ENCODE results near the gene NUP98.

NUP98 gene

DNA sequence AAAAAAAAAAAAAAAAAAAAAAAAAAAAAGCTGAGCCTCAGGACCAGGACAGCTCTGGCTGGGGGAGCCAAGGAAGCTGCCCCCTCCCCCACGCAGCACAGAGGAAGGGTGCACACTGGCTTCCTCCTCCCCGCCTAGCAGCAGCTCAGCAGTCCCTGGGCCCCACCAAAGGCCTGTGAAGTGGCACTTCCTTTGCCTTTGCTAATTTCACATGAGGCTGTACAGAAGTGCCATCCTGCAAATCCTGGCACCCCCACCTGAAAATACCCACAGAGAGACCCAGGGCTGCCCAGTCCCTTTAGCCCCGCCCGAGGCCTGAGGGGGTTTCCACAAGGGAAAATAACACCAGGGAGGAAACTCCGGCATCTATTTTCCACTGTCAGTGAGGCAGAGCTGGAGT, 39.5 kb upstream of the NUP98 start:
- no peak for DNase-seq (ENCODE audit: extremely low spot score)

GRCh38 chr11:3835751-3836150, 38.4 kb upstream of the NUP98 start:
- TF ChIP-seq BHLHE40 (IDR thresholded peaks at IDR 0.05; ENCODE audit: borderline replicate concordance) (no peak), HDGF (IDR thresholded peaks at IDR 0.05; ENCODE audit: borderline replicate concordance) (no peak), PKNOX1 (IDR thresholded peaks at IDR 0.05) (no peak), LEF1 (IDR thresholded peaks at IDR 0.05; ENCODE audit: borderline replicate concordance) (no peak), SUZ12 (IDR thresholded peaks at IDR 0.05) (no peak), ELF4 (IDR thresholded peaks at IDR 0.05) (no peak), FOXM1 (IDR thresholded peaks at IDR 0.05; ENCODE audit: borderline replicate concordance) (no peak), CTBP1 (IDR thresholded peaks at IDR 0.05; ENCODE audit: borderline replicate concordance) (no peak), FOXK2 (IDR thresholded peaks at IDR 0.05) (no peak), ZNF384 (IDR thresholded peaks at IDR 0.05) (no peak), FOXA1 (IDR thresholded peaks at IDR 0.05) (no peak)
- ChIA-PET POLR2A (no interaction called here), CTCF (interaction anchor here (1.5 kb wide), 1 partner anchor 14 kb away, joined by 7 read pairs; no protein-coding TSS in a partner anchor)
- DNase-seq (ENCODE audit: extremely low spot score): no peak

More for the DNA sequence above, 39.5 kb upstream of the NUP98 start:
- no peak for TF ChIP-seq HDGF (IDR thresholded peaks at IDR 0.05; ENCODE audit: borderline replicate concordance)
- TF ChIP-seq LEF1 (IDR thresholded peaks at IDR 0.05; ENCODE audit: borderline replicate concordance): no peak
- no peak for TF ChIP-seq L3MBTL2 (conservative IDR thresholded peaks at IDR 0.05)
- TF ChIP-seq FOXK2 (IDR thresholded peaks at IDR 0.05): no peak
- TF ChIP-seq ARNT (IDR thresholded peaks at IDR 0.05): no peak
- no peak for TF ChIP-seq BHLHE40 (IDR thresholded peaks at IDR 0.05; ENCODE audit: borderline replicate concordance)
- no peak for TF ChIP-seq ZNF384 (IDR thresholded peaks at IDR 0.05)
- no peak for TF ChIP-seq FOXM1 (IDR thresholded peaks at IDR 0.05; ENCODE audit: borderline replicate concordance)
- no peak for TF ChIP-seq FOXA1 (IDR thresholded peaks at IDR 0.05)
- no peak for TF ChIP-seq CTBP1 (IDR thresholded peaks at IDR 0.05; ENCODE audit: borderline replicate concordance)
- TF ChIP-seq SUZ12 (IDR thresholded peaks at IDR 0.05): no peak
- TF ChIP-seq SP1 (IDR thresholded peaks at IDR 0.05): no peak
- no peak for TF ChIP-seq ELF4 (IDR thresholded peaks at IDR 0.05)
- ChIA-PET CTCF (interaction anchor here (0.8 kb wide), 1 partner anchor 12 kb away, joined by 4 read pairs; no protein-coding TSS in a partner anchor), POLR2A (interaction anchor here (0.8 kb wide), 1 partner anchor 17 kb away, joined by 4 read pairs; no protein-coding TSS in a partner anchor)

DNA sequence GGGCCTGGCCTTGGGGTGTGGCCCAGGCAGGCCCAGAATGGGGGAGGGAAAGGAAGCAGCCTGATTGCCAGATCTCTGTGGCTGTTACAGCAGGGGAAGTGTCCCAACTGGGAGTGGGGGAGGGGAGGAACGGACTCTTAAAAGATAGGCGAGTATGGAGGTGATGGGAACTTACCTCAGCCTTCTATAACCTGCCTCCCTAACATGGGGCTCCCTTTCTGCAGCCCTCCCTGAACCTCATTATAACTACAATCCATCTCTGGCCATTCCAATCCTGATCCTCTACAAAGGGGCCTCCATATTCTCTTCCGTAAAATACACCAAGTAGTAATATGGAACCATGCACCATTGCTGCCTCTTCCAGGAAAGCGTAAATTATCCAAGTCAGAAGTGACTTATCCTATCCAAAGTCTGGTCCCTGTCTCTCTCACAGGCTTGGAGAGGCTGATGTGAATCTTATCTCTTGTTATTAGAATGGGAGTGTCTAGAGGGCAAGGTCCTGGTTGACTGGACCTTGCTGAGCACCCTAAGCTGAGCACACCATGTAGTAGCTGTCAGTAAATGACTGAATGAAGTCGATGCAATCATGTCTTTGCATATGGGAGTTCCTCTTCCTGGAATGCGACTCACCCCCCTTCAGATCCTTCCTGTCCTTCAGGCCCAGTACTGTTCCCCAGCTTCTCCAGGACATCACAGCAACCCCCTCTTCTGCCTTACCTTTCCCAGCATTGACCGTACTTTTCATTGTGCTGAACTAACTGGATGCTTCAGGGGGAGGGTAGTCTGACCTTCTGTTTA, 37.5 kb upstream of the NUP98 start:
- TF ChIP-seq BHLHE40 (IDR thresholded peaks at IDR 0.05; ENCODE audit: borderline replicate concordance) (no peak), LEF1 (IDR thresholded peaks at IDR 0.05; ENCODE audit: borderline replicate concordance) (no peak), PKNOX1 (IDR thresholded peaks at IDR 0.05) (no peak), HDGF (IDR thresholded peaks at IDR 0.05; ENCODE audit: borderline replicate concordance) (no peak), FOXM1 (IDR thresholded peaks at IDR 0.05; ENCODE audit: borderline replicate concordance) (no peak), SP1 (IDR thresholded peaks at IDR 0.05) (no peak), ZNF384 (IDR thresholded peaks at IDR 0.05) (no peak), FOXK2 (IDR thresholded peaks at IDR 0.05) (no peak), L3MBTL2 (conservative IDR thresholded peaks at IDR 0.05) (no peak), CTBP1 (IDR thresholded peaks at IDR 0.05; ENCODE audit: borderline replicate concordance) (no peak), FOXA1 (IDR thresholded peaks at IDR 0.05) (no peak), TARDBP (IDR thresholded peaks at IDR 0.05) (no peak)
- ChIA-PET CTCF (interaction anchor here (1.5 kb wide), 1 partner anchor 15 kb away, joined by 7 read pairs; no protein-coding TSS in a partner anchor), POLR2A (no interaction called here)
- DNase-seq (ENCODE audit: extremely low spot score): no peak

DNA sequence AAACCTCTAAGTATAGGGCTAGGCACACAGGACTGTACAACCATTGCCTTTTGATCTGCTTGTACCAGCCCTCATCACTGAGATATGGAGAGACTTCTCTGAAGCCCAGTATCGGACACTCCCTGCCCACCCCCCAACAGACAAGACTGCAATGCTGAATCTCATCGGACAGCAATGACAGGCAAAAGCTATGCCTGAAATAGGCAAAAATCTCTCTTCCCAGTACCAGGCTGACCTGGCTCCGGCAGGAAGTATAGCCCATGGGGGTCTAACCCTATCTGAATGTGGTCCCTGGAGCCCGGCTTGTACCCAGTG, 37.0 kb upstream of the NUP98 start:
- CTCF ChIA-PET: no interaction called here
- no peak for TF ChIP-seq FOXM1 (IDR thresholded peaks at IDR 0.05; ENCODE audit: borderline replicate concordance)
- TF ChIP-seq CTBP1 (IDR thresholded peaks at IDR 0.05; ENCODE audit: borderline replicate concordance): no peak
- no peak for TF ChIP-seq SP1 (IDR thresholded peaks at IDR 0.05)
- no peak for TF ChIP-seq ARNT (IDR thresholded peaks at IDR 0.05)
- no peak for TF ChIP-seq TARDBP (IDR thresholded peaks at IDR 0.05)
- TF ChIP-seq HDGF (IDR thresholded peaks at IDR 0.05; ENCODE audit: borderline replicate concordance): no peak
- no peak for TF ChIP-seq L3MBTL2 (conservative IDR thresholded peaks at IDR 0.05)
- no peak for TF ChIP-seq PKNOX1 (IDR thresholded peaks at IDR 0.05)
- TF ChIP-seq LEF1 (IDR thresholded peaks at IDR 0.05; ENCODE audit: borderline replicate concordance): no peak
- TF ChIP-seq FOXA1 (IDR thresholded peaks at IDR 0.05): no peak
- no peak for TF ChIP-seq SUZ12 (IDR thresholded peaks at IDR 0.05)
- TF ChIP-seq ELF4 (IDR thresholded peaks at IDR 0.05): no peak
- no peak for TF ChIP-seq FOXK2 (IDR thresholded peaks at IDR 0.05)
- no peak for TF ChIP-seq ZNF384 (IDR thresholded peaks at IDR 0.05)
- TF ChIP-seq BHLHE40 (IDR thresholded peaks at IDR 0.05; ENCODE audit: borderline replicate concordance): no peak
- no peak for TF ChIP-seq NFRKB (IDR thresholded peaks at IDR 0.05)
- POLR2A ChIA-PET: no interaction called here
- DNase-seq (ENCODE audit: extremely low spot score): no peak

DNA sequence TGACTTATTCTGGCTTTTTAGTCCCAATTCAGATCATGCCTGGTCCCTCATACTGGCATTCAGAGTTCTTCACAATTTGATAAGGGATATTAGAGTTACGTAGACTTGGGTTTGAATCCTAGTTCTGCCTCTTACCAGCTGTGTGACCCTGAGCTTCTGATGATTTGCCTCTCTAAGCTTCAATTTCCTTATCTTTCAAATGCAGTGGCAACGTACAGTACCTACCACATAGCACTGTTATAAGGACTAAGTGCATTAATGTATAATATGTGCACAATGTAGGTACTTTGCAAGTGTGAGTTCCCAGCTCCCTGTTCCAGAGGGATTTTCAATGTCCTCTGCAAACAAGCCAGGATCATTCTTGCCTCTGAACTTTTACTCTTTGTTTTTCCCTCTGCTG, 36.1 kb upstream of the NUP98 start:
- POLR2A ChIA-PET: no interaction called here
- CTCF ChIA-PET: interaction anchor here (0.6 to 0.7 kb wide), 2 partner anchors 11 to 25 kb away, joined by 3 read pairs; partner anchors contain the start of gene PGAP2
- no peak for DNase-seq (ENCODE audit: extremely low spot score)
- TF ChIP-seq ZNF384 (IDR thresholded peaks at IDR 0.05): no peak
- TF ChIP-seq SUZ12 (IDR thresholded peaks at IDR 0.05): no peak
- no peak for TF ChIP-seq ELF4 (IDR thresholded peaks at IDR 0.05)
- TF ChIP-seq L3MBTL2 (conservative IDR thresholded peaks at IDR 0.05): no peak
- TF ChIP-seq SP1 (IDR thresholded peaks at IDR 0.05): no peak
- TF ChIP-seq PKNOX1 (IDR thresholded peaks at IDR 0.05): no peak
- no peak for TF ChIP-seq ARNT (IDR thresholded peaks at IDR 0.05)
- TF ChIP-seq NFRKB (IDR thresholded peaks at IDR 0.05): no peak
- TF ChIP-seq HDGF (IDR thresholded peaks at IDR 0.05; ENCODE audit: borderline replicate concordance): no peak
- no peak for TF ChIP-seq BHLHE40 (IDR thresholded peaks at IDR 0.05; ENCODE audit: borderline replicate concordance)

Data from HEK293T (cell line).